ENCODE measurements around the gene STXBP1.

Gene STXBP1

GRCh38 chr9:127634698-127635097 is 22.6 kb downstream of the STXBP1 start:
- TF ChIP-seq, protein P1, sequence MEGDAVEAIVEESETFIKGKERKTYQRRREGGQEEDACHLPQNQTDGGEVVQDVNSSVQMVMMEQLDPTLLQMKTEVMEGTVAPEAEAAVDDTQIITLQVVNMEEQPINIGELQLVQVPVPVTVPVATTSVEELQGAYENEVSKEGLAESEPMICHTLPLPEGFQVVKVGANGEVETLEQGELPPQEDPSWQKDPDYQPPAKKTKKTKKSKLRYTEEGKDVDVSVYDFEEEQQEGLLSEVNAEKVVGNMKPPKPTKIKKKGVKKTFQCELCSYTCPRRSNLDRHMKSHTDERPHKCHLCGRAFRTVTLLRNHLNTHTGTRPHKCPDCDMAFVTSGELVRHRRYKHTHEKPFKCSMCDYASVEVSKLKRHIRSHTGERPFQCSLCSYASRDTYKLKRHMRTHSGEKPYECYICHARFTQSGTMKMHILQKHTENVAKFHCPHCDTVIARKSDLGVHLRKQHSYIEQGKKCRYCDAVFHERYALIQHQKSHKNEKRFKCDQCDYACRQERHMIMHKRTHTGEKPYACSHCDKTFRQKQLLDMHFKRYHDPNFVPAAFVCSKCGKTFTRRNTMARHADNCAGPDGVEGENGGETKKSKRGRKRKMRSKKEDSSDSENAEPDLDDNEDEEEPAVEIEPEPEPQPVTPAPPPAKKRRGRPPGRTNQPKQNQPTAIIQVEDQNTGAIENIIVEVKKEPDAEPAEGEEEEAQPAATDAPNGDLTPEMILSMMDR (IDR thresholded peaks at IDR 0.05; ENCODE audit: borderline replicate concordance, extremely low read depth, low read length, poor library complexity, severe bottlenecking): no peak
- TF ChIP-seq EZH2 (IDR thresholded peaks at IDR 0.05; ENCODE audit: borderline replicate concordance, low read depth, low read length, severe bottlenecking): no peak

DNA sequence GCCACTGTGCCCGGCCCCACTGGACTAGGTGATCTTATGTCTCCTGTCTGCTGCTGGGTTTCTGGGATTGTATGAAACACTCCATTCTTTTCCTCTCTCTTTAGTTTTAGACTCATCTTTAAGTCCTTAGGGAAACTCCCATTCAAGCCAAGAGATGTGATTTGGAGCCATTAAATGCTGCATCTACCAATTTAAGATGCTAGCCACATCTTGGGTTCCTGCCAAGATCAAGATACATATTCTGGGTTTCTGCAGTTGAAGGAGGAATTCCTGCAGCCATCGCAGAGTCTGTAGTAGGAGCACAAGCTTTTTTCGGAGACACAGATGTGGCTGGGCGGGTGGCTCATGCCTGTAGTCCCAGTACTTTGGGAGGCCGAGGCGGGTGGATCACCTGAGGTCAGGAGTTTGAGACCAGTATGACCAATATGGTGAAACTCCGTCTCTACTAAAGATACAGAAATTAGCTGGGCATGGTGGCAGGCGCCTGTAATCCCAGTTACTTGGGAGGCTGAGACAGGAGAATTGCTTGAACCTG is 23.2 kb downstream of the STXBP1 start:
- H3K27me3 ChIP-seq (ENCODE audit: insufficient read depth, low read length, poor library complexity): no peaks in the 10 kb centered on the region
- no peaks in the 10 kb centered on the region for H3K4me1 ChIP-seq (ENCODE audit: insufficient read depth, low read length)
- no peak overlapping the region for H3K4me2 ChIP-seq (ENCODE audit: insufficient read depth, low read length)
- no peaks in the 10 kb centered on the region for H3K79me2 ChIP-seq (ENCODE audit: insufficient read depth, low read length)
- H4K20me1 ChIP-seq (ENCODE audit: insufficient read depth, low read length): no peaks in the 10 kb centered on the region; the same call in 1 of the 2 replicates
- TF ChIP-seq, protein P1 (IDR thresholded peaks at IDR 0.05; ENCODE audit: borderline replicate concordance, extremely low read depth, low read length, poor library complexity, severe bottlenecking): no peak
- no peak for TF ChIP-seq EZH2 (IDR thresholded peaks at IDR 0.05; ENCODE audit: borderline replicate concordance, low read depth, low read length, severe bottlenecking)
- no peak for DNase-seq
- no peak overlapping the region for H2AFZ ChIP-seq (ENCODE audit: low read depth, low read length)
- no peak for ATAC-seq (ENCODE audit: insufficient read depth, low read depth)
- no peak overlapping the region for H3K27ac ChIP-seq (ENCODE audit: low read length)
- H3K4me3 ChIP-seq (ENCODE audit: low read depth in 1 of 2, low read length in 2 of 2): no peak overlapping the region
- H3K36me3 ChIP-seq (ENCODE audit: insufficient read depth, low read length): no peaks in the 10 kb centered on the region
- H3K9ac ChIP-seq (ENCODE audit: low read depth, low read length): no peak overlapping the region
- no peaks in the 10 kb centered on the region for H3K9me3 ChIP-seq (ENCODE audit: insufficient read depth, low read length, severe bottlenecking)

More at GRCh38 chr9:127634698-127635097, 22.6 kb downstream of the STXBP1 start:
- Histone ChIP-seq H3K4me3 (ENCODE audit: low read depth in 1 of 2, low read length in 2 of 2) (no peak overlapping the region), H3K27ac (ENCODE audit: low read length) (no peak overlapping the region), H3K9ac (ENCODE audit: low read depth, low read length) (no peak overlapping the region), H3K4me1 (ENCODE audit: insufficient read depth, low read length) (no peaks in the 10 kb centered on the region), H3K27me3 (ENCODE audit: insufficient read depth, low read length, poor library complexity) (no peaks in the 10 kb centered on the region), H3K9me3 (ENCODE audit: insufficient read depth, low read length, severe bottlenecking) (no peaks in the 10 kb centered on the region), H3K36me3 (ENCODE audit: insufficient read depth, low read length) (no peaks in the 10 kb centered on the region), H3K79me2 (ENCODE audit: insufficient read depth, low read length) (no peaks in the 10 kb centered on the region), H3K4me2 (ENCODE audit: insufficient read depth, low read length) (no peak overlapping the region), H4K20me1 (ENCODE audit: insufficient read depth, low read length) (no peaks in the 10 kb centered on the region; the same call in 1 of the 2 replicates), H2AFZ (ENCODE audit: low read depth, low read length) (no peak overlapping the region)
- DNase-seq (no peak), ATAC-seq (ENCODE audit: insufficient read depth, low read depth) (no peak)

- peaks cover 3% of the 10 kb centered on the region; the same call in 1 of the 2 replicates for H4K20me1 ChIP-seq (ENCODE audit: insufficient read depth, low read length)
- no peak for DNase-seq
Measured at GRCh38 chr9:127637322-127637847, 25.3 kb downstream of the STXBP1 start.

More at GRCh38 chr9:127637322-127637847, 25.3 kb downstream of the STXBP1 start:
- no peak for ATAC-seq (ENCODE audit: insufficient read depth, low read depth)
- Histone ChIP-seq H3K9ac (ENCODE audit: low read depth, low read length) (no peak overlapping the region), H3K4me3 (ENCODE audit: low read depth in 1 of 2, low read length in 2 of 2) (no peak overlapping the region), H3K4me2 (ENCODE audit: insufficient read depth, low read length) (no peak overlapping the region), H3K36me3 (ENCODE audit: insufficient read depth, low read length) (no peaks in the 10 kb centered on the region), H3K27ac (ENCODE audit: low read length) (no peak overlapping the region), H3K27me3 (ENCODE audit: insufficient read depth, low read length, poor library complexity) (no peaks in the 10 kb centered on the region), H3K4me1 (ENCODE audit: insufficient read depth, low read length) (no peaks in the 10 kb centered on the region), H2AFZ (ENCODE audit: low read depth, low read length) (no peak overlapping the region), H3K79me2 (ENCODE audit: insufficient read depth, low read length) (no peaks in the 10 kb centered on the region), H3K9me3 (ENCODE audit: insufficient read depth, low read length, severe bottlenecking) (no peaks in the 10 kb centered on the region)
- TF ChIP-seq EZH2 (IDR thresholded peaks at IDR 0.05; ENCODE audit: borderline replicate concordance, low read depth, low read length, severe bottlenecking): no peak
- TF ChIP-seq, protein P1 (IDR thresholded peaks at IDR 0.05; ENCODE audit: borderline replicate concordance, extremely low read depth, low read length, poor library complexity, severe bottlenecking): no peak

Data from DND-41 (cell line).